HG02571 (cell line): Measurements from ENCODE around the gene ENO4.

Experiments used
- ATAC-seq: cut with Tn5 transposase; IDR thresholded peaks from one replicate; pipeline ENCODE4 v1.9.1; 2021; ENCODE audit warnings: mild to moderate bottlenecking, moderate library complexity; ENCODE audit not compliant: unreplicated experiment

Gene ENO4

DNA sequence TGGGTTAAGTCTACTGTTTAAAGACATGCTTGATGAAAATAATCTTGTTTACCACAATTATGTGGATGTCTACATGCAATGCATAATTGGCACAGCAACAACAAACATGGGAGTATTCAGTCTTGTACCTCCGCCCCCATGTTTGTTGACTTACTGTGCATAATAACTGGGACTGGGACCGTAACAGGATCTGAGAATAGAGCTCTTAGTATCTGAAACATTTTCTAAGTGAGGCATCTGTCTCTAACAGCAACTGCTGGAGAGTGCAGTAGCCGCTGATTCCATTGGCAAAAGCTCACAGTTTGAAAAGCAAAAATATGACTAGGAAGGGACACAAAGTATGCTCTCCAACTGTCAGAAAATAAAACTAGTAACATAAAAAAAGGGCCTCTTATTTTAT lies 61.6 kb downstream of the ENO4 start:
- ATAC-seq: no peak

DNA sequence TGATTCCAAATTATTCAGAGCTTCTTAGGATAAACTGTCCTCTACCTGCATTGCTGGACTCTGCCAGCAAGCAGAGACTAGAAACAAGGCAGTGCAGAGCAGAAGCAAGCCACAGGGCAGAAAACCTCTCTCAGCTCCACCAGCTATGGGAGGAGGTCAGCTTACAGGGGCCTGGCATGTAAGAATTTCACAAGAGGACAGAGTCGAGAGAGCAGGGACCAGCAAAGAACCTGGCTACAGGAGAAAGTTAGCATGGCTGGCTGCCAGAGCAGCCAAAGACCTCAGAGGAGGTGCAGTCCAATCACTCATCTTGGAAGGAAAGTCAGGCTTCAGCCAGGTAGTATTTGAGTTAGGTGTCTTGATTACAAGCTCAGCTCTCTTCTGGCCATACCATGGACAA lies 62.9 kb downstream of the ENO4 start:
- ATAC-seq: no peak

DNA sequence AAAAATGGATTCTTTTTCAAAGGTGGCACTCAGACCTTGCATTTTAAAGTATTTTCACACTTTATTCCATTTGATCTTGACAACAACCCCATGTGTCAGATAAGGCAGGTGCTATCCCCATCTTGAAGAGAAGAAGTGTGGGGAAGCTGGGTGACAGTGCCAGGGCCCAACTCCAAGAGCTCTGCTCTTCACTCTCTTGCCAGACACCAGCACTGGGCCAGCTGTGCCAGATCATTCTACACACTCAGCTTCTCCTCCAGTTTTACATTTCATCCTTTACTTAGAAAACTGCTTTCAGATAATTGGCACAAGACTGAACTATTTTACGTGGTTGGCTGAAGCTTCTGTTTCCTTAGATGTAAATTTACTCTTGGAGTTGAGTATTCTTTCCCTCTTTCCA lies 64.4 kb downstream of the ENO4 start:
- no peak for ATAC-seq

DNA sequence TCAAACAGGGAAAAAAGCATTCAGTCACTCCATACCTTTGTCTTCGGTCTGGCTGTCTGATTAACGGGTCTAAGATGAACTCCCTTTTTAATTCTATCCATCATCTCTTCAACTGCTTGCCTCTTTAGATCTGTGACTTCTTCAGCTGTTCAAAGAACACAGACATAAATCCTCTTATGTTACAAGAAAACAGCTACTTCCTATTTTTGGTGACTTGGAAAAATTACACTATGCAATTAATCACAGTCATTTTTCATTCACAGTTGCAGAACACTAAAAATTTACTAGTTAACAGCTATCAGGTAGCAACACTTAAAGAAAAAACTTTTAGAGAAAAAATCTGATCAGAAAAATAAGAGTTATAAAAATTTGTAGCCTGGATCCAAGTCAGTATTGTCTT lies 66.0 kb downstream of the ENO4 start:
- ATAC-seq: no peak

DNA sequence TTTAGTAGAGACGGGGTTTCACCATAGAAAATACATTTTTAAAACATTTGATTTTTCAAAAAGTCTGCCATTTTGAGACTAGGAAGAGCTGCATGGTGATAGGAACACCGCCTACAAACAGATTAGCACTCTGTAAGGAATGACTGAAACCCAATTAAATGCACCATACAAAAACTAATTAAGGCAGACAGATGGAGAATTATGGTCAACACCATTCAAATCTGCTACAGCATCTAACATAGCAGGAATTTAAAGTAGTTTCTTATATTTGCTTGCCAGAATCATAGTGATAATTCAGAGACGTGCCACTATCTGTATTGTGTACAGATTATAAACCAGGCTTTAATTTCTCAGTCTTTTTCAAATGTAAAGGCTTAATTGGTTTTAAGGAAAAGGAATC lies 68.2 kb downstream of the ENO4 start:
- ATAC-seq: no peak

DNA sequence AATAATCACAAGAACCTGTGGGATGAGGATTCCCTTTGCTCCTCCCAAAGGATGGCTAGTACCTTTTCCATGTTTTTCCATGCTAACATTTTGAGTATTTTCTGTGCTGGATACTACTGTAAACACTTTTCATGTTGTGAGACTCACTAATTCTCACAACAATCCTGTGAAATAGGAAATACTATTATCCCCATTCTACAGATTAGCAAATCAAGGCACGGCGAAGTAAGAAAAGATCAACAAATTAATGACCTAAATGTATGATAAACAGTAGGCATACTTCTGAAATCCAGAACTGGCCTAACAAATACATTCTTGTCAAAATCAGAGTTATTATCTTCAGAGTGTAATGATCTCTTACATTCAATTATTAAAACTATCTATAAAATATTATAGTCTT lies 69.3 kb downstream of the ENO4 start:
- no peak for ATAC-seq

DNA sequence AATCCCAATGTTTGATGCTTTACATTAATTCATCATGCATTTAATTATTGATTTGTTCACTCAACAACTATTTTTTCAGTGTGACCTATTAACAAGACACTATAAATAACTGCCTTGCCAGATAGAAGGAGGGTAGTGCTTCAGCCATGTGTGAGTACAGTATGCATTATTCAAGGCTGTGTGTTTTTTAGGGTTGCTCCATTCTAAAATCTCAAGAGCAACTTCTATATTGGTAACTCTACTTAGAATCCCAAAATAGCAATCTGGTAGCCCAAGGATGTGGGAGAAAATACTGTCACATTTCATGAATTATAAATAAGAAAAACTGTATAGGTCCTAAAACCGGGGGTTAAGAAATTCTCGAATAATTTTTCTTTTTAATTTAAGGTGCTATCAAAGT lies 69.9 kb downstream of the ENO4 start:
- no peak for ATAC-seq

DNA sequence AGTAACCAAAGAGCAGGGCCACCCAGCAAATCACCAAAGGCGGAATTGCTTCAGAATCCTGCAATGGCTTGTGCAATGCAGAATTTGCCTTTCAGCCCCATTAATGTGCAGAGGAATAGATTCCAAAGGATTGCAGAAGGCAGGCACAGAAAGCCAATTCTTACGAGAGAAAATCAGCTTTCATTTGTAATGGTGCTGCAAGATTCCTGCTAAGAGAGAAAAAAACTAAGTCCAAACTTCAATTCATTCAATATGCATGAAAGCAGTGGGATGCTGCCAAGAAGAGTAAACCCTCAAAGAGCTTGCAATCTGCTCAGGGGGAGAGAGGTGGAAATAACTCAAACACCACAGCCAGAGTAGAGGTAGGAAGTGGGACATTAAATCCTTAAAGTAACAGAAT lies 70.4 kb downstream of the ENO4 start:
- no peak for ATAC-seq

DNA sequence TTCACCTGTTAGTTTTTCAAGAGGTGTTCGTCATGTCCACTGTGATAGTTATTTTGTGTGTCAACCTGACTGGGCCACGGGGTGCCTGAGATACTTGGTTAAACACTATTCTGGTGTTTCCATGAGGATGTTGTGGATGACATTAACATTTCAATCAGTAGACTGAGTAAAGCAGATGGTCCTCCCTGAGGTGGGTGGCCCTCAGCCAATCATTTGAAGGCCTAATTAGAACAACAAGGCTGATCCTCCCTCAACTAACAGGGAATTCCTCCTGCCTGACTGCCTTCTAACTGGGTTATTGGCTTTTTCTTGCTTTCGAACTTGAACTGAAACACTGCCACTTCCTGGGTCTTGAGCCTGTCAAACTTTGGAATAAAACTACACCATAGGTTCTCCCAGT lies 75.8 kb downstream of the ENO4 start:
- no peak for ATAC-seq

DNA sequence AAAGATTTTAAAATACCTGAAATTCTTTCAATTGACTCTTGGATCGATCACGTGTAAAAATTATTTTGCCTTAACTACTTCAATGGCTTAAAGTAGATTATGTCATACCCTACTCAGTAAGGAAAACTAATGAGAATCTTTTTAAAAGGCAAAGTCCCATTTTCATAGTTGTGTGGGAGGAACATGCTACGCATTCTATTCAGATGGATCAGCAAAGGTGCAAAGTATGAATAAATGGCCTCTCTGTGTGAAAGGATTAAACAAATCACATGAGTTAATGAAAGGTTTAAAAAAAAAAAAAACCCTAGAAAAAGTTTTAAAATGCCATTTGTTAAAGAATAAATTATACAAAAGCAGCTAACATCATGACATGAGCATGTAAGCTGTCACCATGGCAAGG lies 77.1 kb downstream of the ENO4 start:
- no peak for ATAC-seq

DNA sequence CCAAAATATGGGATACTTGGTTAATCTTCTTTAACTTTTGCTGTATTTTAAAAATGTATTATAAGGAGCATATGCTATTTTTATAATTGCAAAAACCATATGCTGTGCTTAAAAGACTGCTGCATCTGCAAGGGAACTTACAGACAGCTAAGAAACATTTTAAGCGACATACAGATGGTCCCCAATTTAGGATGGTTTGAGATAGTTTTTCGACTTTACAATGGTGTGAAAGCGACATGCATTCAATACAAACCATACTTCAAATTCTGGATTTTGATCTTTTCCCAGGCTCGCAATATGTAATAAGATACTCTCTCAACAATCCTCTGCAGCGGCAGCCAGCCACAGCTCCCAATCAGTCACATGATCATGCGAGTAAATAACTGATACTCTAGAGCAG lies 82.5 kb downstream of the ENO4 start:
- no peak for ATAC-seq
